NK-92 (cell line): ENCODE measurements around the gene MMP11.
A peak's percentile ranks its signal among the peaks of the same experiment; 100 is the strongest.
"Not testable (repeated sequence)": the region's sequence is repeated elsewhere in the genome, so short reads cannot be mapped to it uniquely, and the experiment has no call there.

Experiments used
- DNase-seq: peaks from one replicate; lab custom pipeline; 2025; ENCODE audit not compliant: unreplicated experiment; lab: John Stamatoyannopoulos, UW

MMP11 gene, protein sequence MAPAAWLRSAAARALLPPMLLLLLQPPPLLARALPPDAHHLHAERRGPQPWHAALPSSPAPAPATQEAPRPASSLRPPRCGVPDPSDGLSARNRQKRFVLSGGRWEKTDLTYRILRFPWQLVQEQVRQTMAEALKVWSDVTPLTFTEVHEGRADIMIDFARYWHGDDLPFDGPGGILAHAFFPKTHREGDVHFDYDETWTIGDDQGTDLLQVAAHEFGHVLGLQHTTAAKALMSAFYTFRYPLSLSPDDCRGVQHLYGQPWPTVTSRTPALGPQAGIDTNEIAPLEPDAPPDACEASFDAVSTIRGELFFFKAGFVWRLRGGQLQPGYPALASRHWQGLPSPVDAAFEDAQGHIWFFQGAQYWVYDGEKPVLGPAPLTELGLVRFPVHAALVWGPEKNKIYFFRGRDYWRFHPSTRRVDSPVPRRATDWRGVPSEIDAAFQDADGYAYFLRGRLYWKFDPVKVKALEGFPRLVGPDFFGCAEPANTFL

GRCh38 chr22:23772649-23773473 lies at the start of gene MMP11:
TSS of gene MMP11 (plus strand) at chr22:23772849. CDS start at chr22:23772871, 22 bp downstream.
- no peak for DNase-seq

- not testable (repeated sequence) for DNase-seq
These were observed 44.5 kb upstream of the MMP11 start for GRCh38 chr22:23728108-23728507.

GRCh38 chr22:23737696-23738095 lies 35.0 kb upstream of the MMP11 start:
- DNase-seq: no peak

DNA sequence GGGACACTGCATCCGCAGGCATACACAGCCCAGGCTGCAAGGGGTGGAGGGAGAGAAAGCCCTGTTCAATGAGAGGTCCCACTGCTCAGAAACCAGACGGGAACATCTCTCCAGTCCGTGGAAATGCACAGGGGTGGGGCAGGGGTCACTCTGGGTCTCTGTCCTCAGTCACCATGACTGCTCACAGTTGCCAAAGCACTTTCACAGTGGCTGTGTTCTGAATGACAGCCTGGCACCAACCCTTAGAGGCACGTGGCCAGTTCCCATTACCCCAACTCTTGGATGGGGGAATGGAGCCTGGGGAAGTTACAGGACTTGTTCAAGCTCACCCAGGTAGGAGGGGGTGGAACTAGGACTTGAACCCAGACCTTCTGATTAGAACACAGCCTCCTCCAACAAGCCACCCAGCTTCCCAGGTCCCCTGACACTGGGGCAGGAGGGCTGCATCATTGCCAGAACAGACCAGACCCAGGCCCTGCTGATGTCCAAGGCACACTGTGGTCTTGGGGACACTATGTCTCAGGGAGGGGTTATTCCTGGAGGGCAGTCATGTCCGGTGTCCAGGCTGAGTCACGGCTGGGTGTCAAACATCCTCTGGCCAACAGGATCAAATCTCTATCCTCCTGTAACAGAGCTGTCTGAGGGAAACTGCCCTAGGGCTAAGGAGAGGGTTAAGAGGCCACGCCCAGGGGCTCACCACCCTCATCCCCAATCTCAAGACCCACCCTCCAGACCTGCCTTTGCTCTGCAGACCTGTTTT lies 30.0 kb upstream of the MMP11 start:
- no peak for DNase-seq

DNA sequence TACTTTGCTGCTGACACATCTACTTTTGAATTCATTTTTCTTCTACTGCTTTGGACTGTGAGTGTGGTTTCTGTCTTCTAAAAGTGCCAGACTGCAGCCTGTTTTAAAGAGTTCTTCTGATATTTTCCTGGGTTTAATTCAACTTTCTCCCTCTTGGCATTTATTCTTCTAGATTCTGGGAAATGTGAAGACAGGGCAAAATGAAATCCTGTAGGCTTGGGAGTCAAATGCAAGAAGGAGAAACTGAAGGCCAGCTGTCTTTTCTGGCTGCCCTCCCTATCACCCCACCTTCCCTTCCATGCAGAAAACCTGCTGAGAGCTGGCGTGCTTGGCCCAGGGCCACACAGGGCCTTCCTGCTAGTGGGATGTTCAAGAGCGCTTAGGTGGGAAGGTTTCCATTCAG lies 29.3 kb upstream of the MMP11 start:
- no peak for DNase-seq

GRCh38 chr22:23744001-23744400 lies 28.6 kb upstream of the MMP11 start:
- no peak for DNase-seq

DNA sequence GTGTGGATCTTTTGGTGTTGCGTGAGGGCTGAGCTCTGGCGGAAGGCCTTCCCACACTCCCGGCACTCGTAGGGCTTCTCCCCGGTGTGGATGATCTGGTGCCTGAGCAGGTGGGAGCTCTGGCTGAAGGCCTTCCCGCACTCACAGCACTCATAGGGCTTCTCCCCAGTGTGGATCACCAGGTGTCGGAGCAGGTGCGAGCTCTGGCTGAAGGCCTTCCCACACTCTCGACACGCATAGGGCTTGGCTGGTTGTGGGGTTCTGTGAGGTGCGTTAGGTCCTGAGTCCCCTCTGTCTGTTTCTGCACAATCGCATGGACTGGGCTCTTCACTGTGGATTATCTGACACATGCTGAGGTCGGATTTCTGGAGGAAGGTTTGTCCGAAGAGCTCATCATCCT lies 28.2 kb upstream of the MMP11 start:
- no peak for DNase-seq

- no peak for DNase-seq
These were observed 26.9 kb upstream of the MMP11 start for GRCh38 chr22:23745791-23746190.

GRCh38 chr22:23749841-23750301 lies 22.8 kb upstream of the MMP11 start:
- no peak for DNase-seq

- DNase-seq: no peak
These were observed 22.3 kb upstream of the MMP11 start for GRCh38 chr22:23750367-23750713.

DNA sequence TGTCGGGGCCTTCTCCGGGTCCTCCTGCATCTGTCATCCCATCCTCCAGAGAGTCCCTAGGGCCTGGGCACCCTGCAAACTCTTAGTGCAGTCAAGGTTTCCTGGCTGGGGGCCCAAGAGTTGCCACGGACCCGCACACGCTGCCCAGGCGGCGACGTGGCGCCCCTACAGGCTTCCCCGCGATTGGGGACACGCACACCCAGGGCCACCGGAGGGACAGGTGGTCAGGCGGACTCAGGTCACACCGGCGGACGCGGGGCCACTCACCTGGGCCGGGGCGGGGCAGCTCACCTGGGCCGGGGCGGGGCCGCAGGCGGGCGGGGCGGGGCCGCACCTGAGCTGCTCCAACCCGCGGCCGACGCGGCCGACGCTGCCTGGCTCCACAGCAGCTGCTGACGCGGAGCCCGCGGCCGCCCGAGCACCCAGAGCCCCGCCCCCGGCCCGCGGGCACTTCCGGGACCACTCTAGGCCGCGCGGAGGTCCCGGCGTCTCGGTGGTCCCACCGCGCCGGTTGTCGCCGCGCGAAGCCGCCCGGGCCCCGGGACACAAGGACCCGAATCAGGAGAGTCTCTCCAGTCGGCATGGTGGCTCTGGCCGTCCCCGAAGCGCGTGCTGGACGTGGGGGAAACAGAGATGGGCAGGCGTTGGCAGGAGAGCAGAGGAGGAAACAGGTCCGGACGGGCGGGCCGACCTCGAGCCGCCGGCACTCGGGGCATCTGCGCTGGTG lies 21.8 kb upstream of the MMP11 start, which contains the start of gene ZNF70:
TSS of gene ZNF70 (minus strand) at position 399 of the 727 bp plus-strand sequence. CDS start 5,972 bp downstream, outside the sequence.
- DNase-seq: peak; percentile 11

GRCh38 chr22:23751441-23751996 lies 21.1 kb upstream of the MMP11 start:
- DNase-seq: no peak

DNA sequence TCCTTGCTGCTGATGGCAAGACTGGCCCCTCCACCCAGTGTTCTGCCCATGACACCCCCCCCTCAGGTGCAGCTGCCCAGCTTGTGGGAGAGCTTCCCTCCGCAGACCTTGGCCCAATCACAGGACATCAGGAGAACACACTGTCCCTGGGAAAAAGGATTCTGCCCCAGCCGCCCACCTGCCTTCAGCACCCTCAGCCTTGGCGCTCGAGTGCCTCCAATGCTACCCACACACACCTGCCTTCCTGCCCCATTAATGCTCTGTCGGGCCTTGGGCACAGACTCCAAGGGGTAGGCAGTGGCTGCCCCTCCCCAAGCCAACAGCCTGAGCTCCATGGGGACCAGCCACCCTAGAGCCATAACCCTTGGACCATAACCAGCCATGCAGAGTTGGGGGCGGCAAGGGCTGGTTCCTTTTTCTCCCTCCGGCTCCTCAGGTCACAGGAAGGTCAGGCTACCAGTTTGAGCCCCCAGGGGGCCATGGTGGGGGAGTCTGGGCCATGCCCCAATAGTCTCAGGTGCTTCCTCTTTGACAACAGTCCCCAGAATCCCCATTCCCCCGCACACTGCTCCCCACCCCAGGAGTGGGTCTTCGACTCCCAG lies 20.5 kb upstream of the MMP11 start:
- DNase-seq: no peak

DNA sequence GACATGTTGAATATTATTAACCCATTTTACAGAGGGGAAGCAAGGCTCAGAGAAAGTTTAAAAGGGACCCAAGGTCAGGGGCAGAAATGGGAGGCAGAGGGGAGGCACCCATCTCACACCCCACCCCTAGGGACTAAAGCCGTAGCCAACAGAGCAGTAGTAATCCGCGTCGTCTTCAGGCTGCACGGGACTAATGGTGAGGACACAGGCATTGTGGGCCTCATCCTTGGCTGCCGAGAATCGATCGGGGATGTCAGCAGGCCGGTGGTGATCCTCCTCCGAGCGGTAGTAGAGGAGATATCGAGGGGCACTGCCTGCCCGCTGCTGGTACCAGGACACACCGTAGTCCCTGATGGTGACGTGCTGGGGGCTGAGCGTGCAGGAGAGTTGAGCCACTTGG lies 19.9 kb upstream of the MMP11 start:
- no peak for DNase-seq

DNA sequence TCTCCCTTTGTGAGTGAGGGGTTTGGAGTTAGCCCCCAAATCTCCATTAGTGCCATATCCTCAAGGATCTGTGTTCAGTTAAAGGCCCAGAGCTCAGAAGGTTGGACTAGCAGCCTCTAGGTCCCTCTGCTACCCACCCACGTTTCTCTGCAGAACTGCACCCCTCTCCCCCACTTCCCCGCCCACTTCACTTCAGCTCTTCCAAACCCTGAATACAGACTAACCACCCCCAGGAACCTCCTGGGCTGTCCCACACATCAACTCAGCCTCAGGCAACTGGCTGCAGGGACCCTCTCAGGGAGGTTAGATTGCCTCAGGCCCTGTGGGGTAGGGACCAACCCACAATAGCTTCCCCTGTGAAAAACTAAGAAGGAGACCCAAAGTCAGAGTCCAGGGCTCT lies 19.3 kb upstream of the MMP11 start:
- no peak for DNase-seq

- DNase-seq: no peak
These were observed 18.3 kb upstream of the MMP11 start, which contains the start of gene VPREB3 for GRCh38 chr22:23754220-23754919. TSS of gene VPREB3 (minus strand) at chr22:23754425. CDS start at chr22:23754363, 62 bp downstream.

GRCh38 chr22:23754980-23755636 lies 17.5 kb upstream of the MMP11 start:
- DNase-seq: no peak

- no peak for DNase-seq
These were observed 16.9 kb upstream of the MMP11 start for GRCh38 chr22:23755711-23756110.
